ENCODE results near the gene ZNF784.

The ZNF784 gene

GRCh38 chr19:55635334-55635717 lies 11.0 kb upstream of the ZNF784 start:
- Histone ChIP-seq H2BK5ac (ENCODE audit: low read length) (no peak overlapping the region), H3K4me1 (ENCODE audit: control insufficient read depth, low read depth, low read length) (peaks cover 8% of the 10 kb centered on the region), H3K4ac (ENCODE audit: low read depth, low read length) (peak overlapping the region; percentile 75), H2AK5ac (ENCODE audit: low read length) (peak overlapping the region; percentile 4), H3K23ac (ENCODE audit: low read length) (no peak overlapping the region), H3K56ac (ENCODE audit: low read length) (peak overlapping the region; percentile 94), H3K27me3 (ENCODE audit: insufficient read depth, low read length, poor library complexity) (no peaks in the 10 kb centered on the region), H3K27ac (ENCODE audit: low read depth, low read length) (no peak overlapping the region), H2BK15ac (replicated peaks; ENCODE audit: low read depth) (no peak overlapping the region), H2BK120ac (ENCODE audit: low read depth, low read length) (no peak overlapping the region), H4K8ac (ENCODE audit: low read depth, low read length) (no peak overlapping the region), H3K79me2 (ENCODE audit: control insufficient read depth, insufficient read depth, low read length) (peaks cover 16% of the 10 kb centered on the region), H3K4me3 (ENCODE audit: low read length) (peak overlapping the region; percentile 90), H4K5ac (ENCODE audit: low read length) (no peak overlapping the region), H3K4me2 (ENCODE audit: low read length) (peak overlapping the region; percentile 97), H3K18ac (ENCODE audit: low read length) (no peak overlapping the region), H3K36me3 (ENCODE audit: control insufficient read depth, insufficient read depth, low read length) (no peaks in the 10 kb centered on the region), H3K9ac (ENCODE audit: low read length) (peak overlapping the region; percentile 97), H3K79me1 (ENCODE audit: low read length) (peaks cover 18% of the 10 kb centered on the region)
- DNase-seq, result no peak
- no CpG with 5 or more reads among the region's 9 CpGs for WGBS (ENCODE audit: extremely low coverage, insufficient coverage, low lambda C conversion rate)

GRCh38 chr19:55633861-55634260 lies 9.5 kb upstream of the ZNF784 start:
- Histone ChIP-seq H3K56ac (ENCODE audit: low read length) (no peak overlapping the region), H2BK5ac (ENCODE audit: low read length) (no peak overlapping the region), H3K36me3 (ENCODE audit: control insufficient read depth, insufficient read depth, low read length) (no peaks in the 10 kb centered on the region), H3K23ac (ENCODE audit: low read length) (no peak overlapping the region), H3K4me3 (ENCODE audit: low read length) (no peak overlapping the region), H3K4me1 (ENCODE audit: control insufficient read depth, low read depth, low read length) (peaks cover 6% of the 10 kb centered on the region), H3K18ac (ENCODE audit: low read length) (no peak overlapping the region), H3K27ac (ENCODE audit: low read depth, low read length) (no peak overlapping the region), H3K79me1 (ENCODE audit: low read length) (peaks cover 18% of the 10 kb centered on the region), H2AK5ac (ENCODE audit: low read length) (no peak overlapping the region), H3K79me2 (ENCODE audit: control insufficient read depth, insufficient read depth, low read length) (peaks cover 16% of the 10 kb centered on the region), H3K9ac (ENCODE audit: low read length) (no peak overlapping the region), H4K5ac (ENCODE audit: low read length) (peak overlapping the region; percentile 81), H4K8ac (ENCODE audit: low read depth, low read length) (no peak overlapping the region), H3K4ac (ENCODE audit: low read depth, low read length) (no peak overlapping the region), H2BK120ac (ENCODE audit: low read depth, low read length) (no peak overlapping the region), H3K27me3 (ENCODE audit: insufficient read depth, low read length, poor library complexity) (no peaks in the 10 kb centered on the region), H2BK15ac (replicated peaks; ENCODE audit: low read depth) (no peak overlapping the region), H3K4me2 (ENCODE audit: low read length) (no peak overlapping the region)
- no peak for DNase-seq
- no CpG with 5 or more reads among the region's 8 CpGs for WGBS (ENCODE audit: extremely low coverage, insufficient coverage, low lambda C conversion rate)

GRCh38 chr19:55632463-55632834 lies 8.1 kb upstream of the ZNF784 start:
- DNase-seq, result peak; percentile 96
- no peak overlapping the region for H4K8ac ChIP-seq (ENCODE audit: low read depth, low read length)
- H3K23ac ChIP-seq (ENCODE audit: low read length), result no peak overlapping the region
- H3K27ac ChIP-seq (ENCODE audit: low read depth, low read length), result no peak overlapping the region
- H3K27me3 ChIP-seq (ENCODE audit: insufficient read depth, low read length, poor library complexity), result no peaks in the 10 kb centered on the region
- peaks cover 6% of the 10 kb centered on the region for H3K4me1 ChIP-seq (ENCODE audit: control insufficient read depth, low read depth, low read length)
- WGBS (ENCODE audit: extremely low coverage, insufficient coverage, low lambda C conversion rate), result no CpG with 5 or more reads among the region's 3 CpGs
- H2BK15ac ChIP-seq (replicated peaks; ENCODE audit: low read depth), result no peak overlapping the region
- H3K56ac ChIP-seq (ENCODE audit: low read length), result peak overlapping the region; percentile 65
- H2BK5ac ChIP-seq (ENCODE audit: low read length), result no peak overlapping the region
- H2BK120ac ChIP-seq (ENCODE audit: low read depth, low read length), result no peak overlapping the region
- H3K9ac ChIP-seq (ENCODE audit: low read length), result no peak overlapping the region
- no peaks in the 10 kb centered on the region for H3K36me3 ChIP-seq (ENCODE audit: control insufficient read depth, insufficient read depth, low read length)
- H4K5ac ChIP-seq (ENCODE audit: low read length), result no peak overlapping the region
- no peak overlapping the region for H3K4me2 ChIP-seq (ENCODE audit: low read length)
- H3K4ac ChIP-seq (ENCODE audit: low read depth, low read length), result no peak overlapping the region
- H3K18ac ChIP-seq (ENCODE audit: low read length), result no peak overlapping the region
- H3K4me3 ChIP-seq (ENCODE audit: low read length), result no peak overlapping the region
- H3K79me2 ChIP-seq (ENCODE audit: control insufficient read depth, insufficient read depth, low read length), result peaks cover 14% of the 10 kb centered on the region
- no peak overlapping the region for H2AK5ac ChIP-seq (ENCODE audit: low read length)
- peaks cover 15% of the 10 kb centered on the region for H3K79me1 ChIP-seq (ENCODE audit: low read length)

GRCh38 chr19:55626350-55626749 lies 2.0 kb upstream of the ZNF784 start:
- no peak overlapping the region for H4K5ac ChIP-seq (ENCODE audit: low read length)
- no peak overlapping the region for H2AK5ac ChIP-seq (ENCODE audit: low read length)
- H2BK5ac ChIP-seq (ENCODE audit: low read length), result no peak overlapping the region
- no peaks in the 10 kb centered on the region for H3K36me3 ChIP-seq (ENCODE audit: control insufficient read depth, insufficient read depth, low read length)
- no peak overlapping the region for H2BK120ac ChIP-seq (ENCODE audit: low read depth, low read length)
- no peak for DNase-seq
- H3K4me3 ChIP-seq (ENCODE audit: low read length), result no peak overlapping the region
- WGBS (ENCODE audit: extremely low coverage, insufficient coverage, low lambda C conversion rate), result no CpG with 5 or more reads among the region's 11 CpGs
- no peak overlapping the region for H3K4me2 ChIP-seq (ENCODE audit: low read length)
- H3K56ac ChIP-seq (ENCODE audit: low read length), result no peak overlapping the region
- H3K4ac ChIP-seq (ENCODE audit: low read depth, low read length), result no peak overlapping the region
- no peak overlapping the region for H3K9ac ChIP-seq (ENCODE audit: low read length)
- no peak overlapping the region for H2BK15ac ChIP-seq (replicated peaks; ENCODE audit: low read depth)
- H3K23ac ChIP-seq (ENCODE audit: low read length), result no peak overlapping the region
- no peak overlapping the region for H4K8ac ChIP-seq (ENCODE audit: low read depth, low read length)
- no peak overlapping the region for H3K27ac ChIP-seq (ENCODE audit: low read depth, low read length)
- H3K18ac ChIP-seq (ENCODE audit: low read length), result no peak overlapping the region
- no peaks in the 10 kb centered on the region for H3K4me1 ChIP-seq (ENCODE audit: control insufficient read depth, low read depth, low read length)
- H3K27me3 ChIP-seq (ENCODE audit: insufficient read depth, low read length, poor library complexity), result no peaks in the 10 kb centered on the region
- H3K79me1 ChIP-seq (ENCODE audit: low read length), result peaks cover 3% of the 10 kb centered on the region
- no peaks in the 10 kb centered on the region for H3K79me2 ChIP-seq (ENCODE audit: control insufficient read depth, insufficient read depth, low read length)

- no peak overlapping the region for H3K23ac ChIP-seq (ENCODE audit: low read length)
- H2AK5ac ChIP-seq (ENCODE audit: low read length), result no peak overlapping the region
- no peak overlapping the region for H3K27ac ChIP-seq (ENCODE audit: low read depth, low read length)
- no peak overlapping the region for H2BK5ac ChIP-seq (ENCODE audit: low read length)
- H2BK120ac ChIP-seq (ENCODE audit: low read depth, low read length), result no peak overlapping the region
- no peak overlapping the region for H4K5ac ChIP-seq (ENCODE audit: low read length)
- H3K4me2 ChIP-seq (ENCODE audit: low read length), result peak overlapping the region; percentile 72
- no CpG with 5 or more reads among the region's 11 CpGs for WGBS (ENCODE audit: extremely low coverage, insufficient coverage, low lambda C conversion rate)
- H3K4me1 ChIP-seq (ENCODE audit: control insufficient read depth, low read depth, low read length), result no peaks in the 10 kb centered on the region
- no peaks in the 10 kb centered on the region for H3K36me3 ChIP-seq (ENCODE audit: control insufficient read depth, insufficient read depth, low read length)
- H3K9ac ChIP-seq (ENCODE audit: low read length), result peak overlapping the region; percentile 69
- H3K18ac ChIP-seq (ENCODE audit: low read length), result no peak overlapping the region
- no peak for DNase-seq
- peaks cover 3% of the 10 kb centered on the region for H3K79me1 ChIP-seq (ENCODE audit: low read length)
- no peak overlapping the region for H3K4me3 ChIP-seq (ENCODE audit: low read length)
- no peak overlapping the region for H2BK15ac ChIP-seq (replicated peaks; ENCODE audit: low read depth)
- H3K56ac ChIP-seq (ENCODE audit: low read length), result peak overlapping the region; percentile 75
- H3K4ac ChIP-seq (ENCODE audit: low read depth, low read length), result peak overlapping the region; percentile 37
- no peaks in the 10 kb centered on the region for H3K27me3 ChIP-seq (ENCODE audit: insufficient read depth, low read length, poor library complexity)
- H4K8ac ChIP-seq (ENCODE audit: low read depth, low read length), result no peak overlapping the region
- no peaks in the 10 kb centered on the region for H3K79me2 ChIP-seq (ENCODE audit: control insufficient read depth, insufficient read depth, low read length)
Observed at GRCh38 chr19:55625004-55625326, 599 bp upstream of the ZNF784 start.

- no peak for DNase-seq
- Histone ChIP-seq H3K4me1 (ENCODE audit: control insufficient read depth, low read depth, low read length) (no peaks in the 10 kb centered on the region), H3K79me1 (ENCODE audit: low read length) (peaks cover 3% of the 10 kb centered on the region), H3K9ac (ENCODE audit: low read length) (no peak overlapping the region), H2BK120ac (ENCODE audit: low read depth, low read length) (no peak overlapping the region), H4K5ac (ENCODE audit: low read length) (no peak overlapping the region), H4K8ac (ENCODE audit: low read depth, low read length) (no peak overlapping the region), H3K79me2 (ENCODE audit: control insufficient read depth, insufficient read depth, low read length) (no peaks in the 10 kb centered on the region), H3K4me2 (ENCODE audit: low read length) (no peak overlapping the region), H2BK15ac (replicated peaks; ENCODE audit: low read depth) (no peak overlapping the region), H3K23ac (ENCODE audit: low read length) (no peak overlapping the region), H2BK5ac (ENCODE audit: low read length) (no peak overlapping the region), H3K56ac (ENCODE audit: low read length) (no peak overlapping the region), H3K27me3 (ENCODE audit: insufficient read depth, low read length, poor library complexity) (no peaks in the 10 kb centered on the region), H3K4me3 (ENCODE audit: low read length) (no peak overlapping the region), H3K36me3 (ENCODE audit: control insufficient read depth, insufficient read depth, low read length) (no peaks in the 10 kb centered on the region), H2AK5ac (ENCODE audit: low read length) (no peak overlapping the region), H3K27ac (ENCODE audit: low read depth, low read length) (no peak overlapping the region), H3K18ac (ENCODE audit: low read length) (no peak overlapping the region), H3K4ac (ENCODE audit: low read depth, low read length) (no peak overlapping the region)
- WGBS (ENCODE audit: extremely low coverage, insufficient coverage, low lambda C conversion rate), result no CpG with 5 or more reads among the region's 7 CpGs
Observed at GRCh38 chr19:55623561-55623960, 805 bp downstream of the ZNF784 start.
